BLaER1 treated with 17β-estradiol and CSF1 and Interleukin-3, amounts not matched to agents 10 nM and 100 nM (cell line): Measurements from ENCODE around the gene TAF9.
A peak's percentile ranks its signal among the peaks of the same experiment; 100 is the strongest.

ENCODE experiments used
- H3K27ac ChIP-seq, 11 experiments: shearing (Covaris generic); formaldehyde crosslinking; 2 replicates each; pipeline ENCODE4 v1.8.1; 2022
- H3K27me3 ChIP-seq, 11 experiments: shearing (Covaris generic); formaldehyde crosslinking; 2 replicates each; pipeline ENCODE4 v1.8.1; 2022
- H3K36me3 ChIP-seq, 11 experiments: shearing (Covaris generic); formaldehyde crosslinking; 2 replicates each; pipeline ENCODE4 v1.8.1; 2022
- H3K4me1 ChIP-seq, 10 experiments: shearing (Covaris generic); formaldehyde crosslinking; 2 replicates each; pipeline ENCODE4 v1.8.1; 2022
- H3K4me2 ChIP-seq, 11 experiments: shearing (Covaris generic); formaldehyde crosslinking; 2 replicates each; pipeline ENCODE4 v1.8.1; 2022
- H3K4me3 ChIP-seq, 10 experiments: shearing (Covaris generic); formaldehyde crosslinking; 2 replicates each; pipeline ENCODE4 v1.8.1; 2022
- H3K9ac ChIP-seq, 11 experiments: shearing (Covaris generic); formaldehyde crosslinking; 2 replicates each; pipeline ENCODE4 v1.8.1; 2022
- H3K9me3 ChIP-seq, 11 experiments: shearing (Covaris generic); formaldehyde crosslinking; replicated peaks in 1 of 11; 2 replicates each; pipeline ENCODE4 v1.8.1; 2022
- H4K20me1 ChIP-seq, 11 experiments: shearing (Covaris generic); formaldehyde crosslinking; 2 replicates each; pipeline ENCODE4 v1.8.1; 2022
- Cebpa-rat ChIP-seq, 11 experiments: shearing (Covaris generic); IDR thresholded peaks; 2 replicates each; pipeline ENCODE4 v1.8.1; 2022

TAF9 gene

GRCh38 chr5:69369340-69370121 lies at the start of gene TAF9, which contains the start of the genes AK6 and RAD17:
TAF9 (minus strand) TSS chr5:69369520; CDS start chr5:69365737, 3,783 bp downstream.
AK6 (minus strand) TSS chr5:69369520; CDS start chr5:69369490, 30 bp downstream.
RAD17 (plus strand) TSS chr5:69369818; CDS start chr5:69372209, 2,391 bp downstream.
- Histone ChIP-seq H3K9me3 (no peaks in the 10 kb centered on the region), H3K27me3 (no peaks in the 10 kb centered on the region), H3K4me3 (peak within 1 kb of the TSS; percentile 69 to 97 (median 82)), H3K4me2 (peak within 1 kb of the TSS; percentile 80 to 98 (median 92)), H4K20me1 (peaks cover 18 to 42% (median 35%) of the 10 kb centered on the region in 11 experiments; a peak in 19 of 22 replicates), H3K4me1 (peaks cover 22 to 49% (median 39%) of the 10 kb centered on the region in 10 experiments), H3K27ac (peak within 1 kb of the TSS; percentile 97 to 100 (median 99)), H3K36me3 (peaks cover 28 to 53% (median 39%) of the 10 kb centered on the region in 11 experiments), H3K9ac (peak within 1 kb of the TSS; percentile 96 to 99 (median 98))
- no peak for TF ChIP-seq Cebpa-rat (IDR thresholded peaks at IDR 0.05)

- H3K4me1 ChIP-seq, result no peaks in the 10 kb centered on the region
- H3K4me2 ChIP-seq, result no peak overlapping the region
- H3K27ac ChIP-seq, result no peak overlapping the region
- peaks cover 3 to 21% (median 11%) of the 10 kb centered on the region in 11 experiments; a peak in 16 of 22 replicates for H3K9me3 ChIP-seq
- no peaks in the 10 kb centered on the region for H3K27me3 ChIP-seq
- H4K20me1 ChIP-seq, result no peaks in the 10 kb centered on the region
- H3K9ac ChIP-seq, result no peak overlapping the region
- no peak for TF ChIP-seq Cebpa-rat (IDR thresholded peaks at IDR 0.05)
- H3K36me3 ChIP-seq, result peaks cover 25 to 44% (median 35%) of the 10 kb centered on the region in 11 experiments
- H3K4me3 ChIP-seq, result no peak overlapping the region
These were observed 49.2 kb upstream of the TAF9 start for GRCh38 chr5:69418554-69418953.

- no peak overlapping the region for H3K27ac ChIP-seq
- no peak overlapping the region for H3K4me3 ChIP-seq
- peaks cover 0 to 12% (median 0%) of the 10 kb centered on the region in 11 experiments; a peak in 7 of 22 replicates for H3K9me3 ChIP-seq
- no peaks in the 10 kb centered on the region for H3K27me3 ChIP-seq
- no peak overlapping the region for H3K4me2 ChIP-seq
- no peak for TF ChIP-seq Cebpa-rat (IDR thresholded peaks at IDR 0.05)
- H3K9ac ChIP-seq, result no peak overlapping the region
- no peaks in the 10 kb centered on the region for H4K20me1 ChIP-seq
- peaks cover 42 to 63% (median 53%) of the 10 kb centered on the region in 11 experiments for H3K36me3 ChIP-seq
- H3K4me1 ChIP-seq, result no peaks in the 10 kb centered on the region
These were observed 47.4 kb upstream of the TAF9 start for GRCh38 chr5:69416699-69417098.

GRCh38 chr5:69416180-69416579 lies 46.9 kb upstream of the TAF9 start:
- H4K20me1 ChIP-seq, result no peaks in the 10 kb centered on the region
- no peaks in the 10 kb centered on the region for H3K27me3 ChIP-seq
- no peaks in the 10 kb centered on the region for H3K4me1 ChIP-seq
- peaks cover 0 to 12% (median 0%) of the 10 kb centered on the region in 11 experiments; a peak in 7 of 22 replicates for H3K9me3 ChIP-seq
- no peak overlapping the region for H3K9ac ChIP-seq
- peaks cover 48 to 68% (median 58%) of the 10 kb centered on the region in 11 experiments for H3K36me3 ChIP-seq
- no peak overlapping the region for H3K27ac ChIP-seq
- TF ChIP-seq Cebpa-rat (IDR thresholded peaks at IDR 0.05), result no peak
- H3K4me3 ChIP-seq, result no peak overlapping the region
- H3K4me2 ChIP-seq, result no peak overlapping the region

GRCh38 chr5:69415584-69415958 lies 46.3 kb upstream of the TAF9 start:
- Histone ChIP-seq H3K4me2 (no peak overlapping the region), H3K9ac (no peak overlapping the region), H3K27me3 (no peaks in the 10 kb centered on the region), H3K36me3 (peaks cover 53 to 74% (median 65%) of the 10 kb centered on the region in 11 experiments), H3K9me3 (peaks cover 0 to 12% (median 0%) of the 10 kb centered on the region in 11 experiments; a peak in 7 of 22 replicates), H4K20me1 (no peaks in the 10 kb centered on the region), H3K4me3 (no peak overlapping the region), H3K4me1 (no peaks in the 10 kb centered on the region), H3K27ac (no peak overlapping the region)
- TF ChIP-seq Cebpa-rat (IDR thresholded peaks at IDR 0.05), result no peak

GRCh38 chr5:69414885-69415583 lies 45.7 kb upstream of the TAF9 start, which contains the start of gene MARVELD2:
MARVELD2 (plus strand) TSS chr5:69415116; CDS start chr5:69419386, 4,270 bp downstream.
- no peaks in the 10 kb centered on the region for H3K4me1 ChIP-seq
- no peaks in the 10 kb centered on the region for H3K27me3 ChIP-seq
- peaks cover 58 to 78% (median 70%) of the 10 kb centered on the region in 11 experiments for H3K36me3 ChIP-seq
- no peak for TF ChIP-seq Cebpa-rat (IDR thresholded peaks at IDR 0.05)
- no peak within 1 kb of the TSS for H3K4me2 ChIP-seq
- H3K27ac ChIP-seq, result no peak within 1 kb of the TSS
- H3K4me3 ChIP-seq, result no peak within 1 kb of the TSS
- H4K20me1 ChIP-seq, result no peaks in the 10 kb centered on the region
- H3K9ac ChIP-seq, result no peak within 1 kb of the TSS
- H3K9me3 ChIP-seq, result peaks cover 0 to 12% (median 0%) of the 10 kb centered on the region in 11 experiments; a peak in 7 of 22 replicates

- Histone ChIP-seq H3K4me2 (no peak overlapping the region), H3K4me3 (no peak overlapping the region), H4K20me1 (no peaks in the 10 kb centered on the region), H3K27ac (no peak overlapping the region), H3K4me1 (no peaks in the 10 kb centered on the region), H3K9me3 (peaks cover 0 to 8% (median 7%) of the 10 kb centered on the region in 11 experiments; a peak in 11 of 22 replicates), H3K27me3 (no peaks in the 10 kb centered on the region), H3K9ac (no peak overlapping the region), H3K36me3 (peaks cover 84 to 100% (median 93%) of the 10 kb centered on the region in 11 experiments)
- no peak for TF ChIP-seq Cebpa-rat (IDR thresholded peaks at IDR 0.05)
These were observed 35.5 kb upstream of the TAF9 start for GRCh38 chr5:69404659-69405330.

GRCh38 chr5:69378376-69378775 lies 9.1 kb upstream of the TAF9 start:
- no peaks in the 10 kb centered on the region; a peak in 2 of 22 replicates for H4K20me1 ChIP-seq
- H3K4me2 ChIP-seq, result no peak overlapping the region
- H3K27me3 ChIP-seq, result no peaks in the 10 kb centered on the region
- peaks cover 0 to 3% (median 0%) of the 10 kb centered on the region in 10 experiments; a peak in 1 of 20 replicates for H3K4me1 ChIP-seq
- H3K9me3 ChIP-seq, result no peaks in the 10 kb centered on the region
- H3K4me3 ChIP-seq, result no peak overlapping the region
- H3K27ac ChIP-seq, result no peak overlapping the region
- H3K36me3 ChIP-seq, result peaks cover 74 to 95% (median 82%) of the 10 kb centered on the region in 11 experiments
- no peak overlapping the region for H3K9ac ChIP-seq
- no peak for TF ChIP-seq Cebpa-rat (IDR thresholded peaks at IDR 0.05)
